ENCODE data around the gene ATF7IP.
"Not testable (repeated sequence)": the region's sequence is repeated elsewhere in the genome, so short reads cannot be mapped to it uniquely, and the experiment has no call there.

Gene ATF7IP

GRCh38 chr12:14365294-14366208 lies at the start of gene ATF7IP:
ATF7IP (plus strand) TSS chr12:14365682; CDS start chr12:14423916, 58,234 bp downstream.
- peak; percentile 93 for DNase-seq (ENCODE audit: low read depth)

DNA sequence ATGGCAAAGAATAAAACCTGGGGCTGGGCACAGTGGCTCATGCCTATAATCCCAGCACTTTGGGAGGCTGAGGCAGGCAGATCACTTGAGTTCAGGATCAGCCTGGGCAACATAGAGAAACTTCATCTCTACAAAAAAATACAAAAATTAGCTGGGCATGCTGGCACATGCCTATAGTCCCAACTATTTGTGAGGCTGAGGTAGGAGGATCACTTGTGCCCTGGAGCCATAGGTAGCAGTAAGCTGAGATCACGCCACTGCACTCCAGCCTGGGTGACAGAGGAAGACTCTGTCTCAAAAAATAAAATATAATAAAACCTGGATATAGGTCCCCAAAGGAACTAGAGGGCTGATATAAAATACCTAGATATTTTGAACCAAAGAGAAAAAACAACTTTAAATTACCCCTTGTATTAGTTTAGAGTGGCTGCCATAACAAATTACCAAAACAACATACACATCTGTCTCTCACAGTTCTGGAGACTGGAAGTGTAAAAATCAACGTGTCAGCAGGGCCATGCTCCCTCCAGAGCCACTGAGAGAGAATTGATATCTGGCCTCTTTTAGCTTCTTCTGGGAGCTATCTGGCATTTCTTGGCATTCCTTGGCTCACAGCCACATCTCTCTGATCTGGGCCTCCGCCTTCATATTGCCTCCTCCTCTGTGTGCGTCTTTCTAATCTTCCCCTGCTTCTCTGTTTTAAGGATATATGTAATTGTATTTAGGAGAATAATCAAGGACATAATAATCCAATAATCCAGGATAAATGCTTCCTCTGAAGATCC lies 47.9 kb upstream of the ATF7IP start:
- no peak for DNase-seq (ENCODE audit: low read depth)

DNA sequence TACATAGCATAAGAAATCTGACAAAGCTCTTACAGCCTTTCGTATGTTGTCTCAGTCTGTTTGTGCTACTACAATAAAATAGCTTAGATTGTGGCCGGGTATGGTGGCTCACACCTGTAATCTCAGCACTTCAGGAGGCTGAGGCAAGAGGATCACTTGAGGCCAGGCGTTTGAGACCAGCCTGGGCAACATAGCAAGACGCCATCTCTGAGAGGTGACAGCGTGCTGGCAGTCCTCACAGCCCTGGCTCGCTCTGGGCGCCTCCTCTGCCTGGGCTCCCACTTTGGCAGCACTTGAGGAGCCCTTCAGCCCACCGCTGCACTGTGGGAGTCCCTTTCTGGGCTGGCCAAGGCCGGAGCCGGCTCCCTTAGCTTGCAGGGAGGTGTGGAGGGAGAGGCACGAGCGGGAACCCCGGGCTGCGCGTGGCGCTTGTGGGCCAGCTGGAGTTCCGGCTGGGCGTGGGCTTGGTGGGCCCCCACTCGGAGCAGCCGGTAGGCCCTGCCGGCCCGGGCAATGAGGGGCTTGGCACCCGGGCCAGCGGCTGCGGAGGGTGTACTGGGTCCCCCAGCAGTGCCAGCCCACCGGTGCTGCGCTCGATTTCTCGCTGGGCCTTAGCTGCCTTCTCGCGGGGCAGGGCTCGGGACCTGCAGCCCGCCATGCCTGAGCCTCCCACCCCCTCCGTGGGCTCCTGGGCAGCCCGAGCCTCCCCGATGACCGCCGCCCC lies 45.6 kb upstream of the ATF7IP start:
- DNase-seq (ENCODE audit: low read depth): not testable (repeated sequence)

DNA sequence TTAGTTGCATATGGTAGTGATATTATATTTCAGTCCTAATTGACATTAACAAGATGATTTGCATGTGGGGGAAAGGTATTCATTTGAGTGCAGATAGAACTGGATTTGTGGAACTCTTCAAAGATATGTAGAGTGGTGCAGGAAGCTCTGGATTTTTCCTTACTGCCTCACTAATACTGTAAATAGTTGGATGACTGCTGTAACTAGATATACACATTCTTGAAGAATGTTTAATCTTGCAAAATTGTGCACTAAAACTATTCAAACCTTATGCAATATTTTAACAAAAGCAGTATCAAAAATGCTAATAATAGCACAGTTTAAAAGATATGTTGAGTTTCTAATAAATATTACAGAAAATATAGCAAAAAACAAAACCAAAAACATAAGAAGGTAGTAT lies 43.1 kb upstream of the ATF7IP start:
- no peak for DNase-seq (ENCODE audit: low read depth)

GRCh38 chr12:14325716-14326343 lies 39.7 kb upstream of the ATF7IP start:
- DNase-seq (ENCODE audit: low read depth): no peak

- no peak for DNase-seq (ENCODE audit: low read depth)
These were observed 38.8 kb upstream of the ATF7IP start for GRCh38 chr12:14326699-14327098.

GRCh38 chr12:14327711-14328110 lies 37.8 kb upstream of the ATF7IP start:
- no peak for DNase-seq (ENCODE audit: low read depth)

DNA sequence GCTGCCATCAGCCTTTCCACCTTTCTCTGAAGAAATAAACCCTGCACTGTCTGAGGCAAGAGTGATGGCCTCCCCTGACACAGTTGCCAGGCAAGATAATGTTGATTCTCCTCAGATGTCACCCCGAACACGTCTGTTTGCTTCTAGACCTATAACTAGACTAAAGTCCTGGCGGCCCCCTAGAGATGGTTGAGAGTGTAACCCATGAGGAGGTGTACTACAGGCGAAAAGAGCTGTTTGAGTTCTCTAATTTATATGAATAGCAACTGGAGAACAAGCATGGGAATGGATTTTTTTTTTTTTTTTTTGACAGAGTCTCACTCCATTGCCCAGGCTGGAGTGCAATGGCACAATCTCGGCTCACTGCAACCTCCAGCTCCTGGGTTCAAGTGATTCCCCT lies 33.0 kb upstream of the ATF7IP start:
- no peak for DNase-seq (ENCODE audit: low read depth)

DNA sequence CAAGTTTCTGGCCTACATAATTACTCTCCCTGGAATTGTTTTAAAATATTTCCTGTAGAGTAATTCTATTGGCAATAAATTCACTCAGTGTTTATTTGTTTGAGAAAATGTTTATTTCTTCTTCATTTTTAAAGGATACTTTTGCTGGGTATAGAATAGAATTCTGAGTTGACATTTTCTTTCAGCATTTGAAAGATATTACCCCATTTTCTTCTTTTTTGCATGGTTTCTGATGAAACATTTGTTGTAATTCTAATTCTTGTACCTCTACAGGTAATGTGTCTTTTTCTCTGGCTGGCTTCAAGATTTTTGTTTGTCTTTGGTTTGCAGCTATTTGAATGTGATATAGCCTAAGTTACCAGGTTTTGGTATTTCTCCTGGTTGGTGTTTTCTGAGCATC lies 25.1 kb upstream of the ATF7IP start:
- DNase-seq (ENCODE audit: low read depth): no peak

GRCh38 chr12:14351524-14351923 lies 14.0 kb upstream of the ATF7IP start:
- DNase-seq (ENCODE audit: low read depth): not testable (repeated sequence)

GRCh38 chr12:14352066-14352465 lies 13.4 kb upstream of the ATF7IP start:
- DNase-seq (ENCODE audit: low read depth): not testable (repeated sequence)

DNA sequence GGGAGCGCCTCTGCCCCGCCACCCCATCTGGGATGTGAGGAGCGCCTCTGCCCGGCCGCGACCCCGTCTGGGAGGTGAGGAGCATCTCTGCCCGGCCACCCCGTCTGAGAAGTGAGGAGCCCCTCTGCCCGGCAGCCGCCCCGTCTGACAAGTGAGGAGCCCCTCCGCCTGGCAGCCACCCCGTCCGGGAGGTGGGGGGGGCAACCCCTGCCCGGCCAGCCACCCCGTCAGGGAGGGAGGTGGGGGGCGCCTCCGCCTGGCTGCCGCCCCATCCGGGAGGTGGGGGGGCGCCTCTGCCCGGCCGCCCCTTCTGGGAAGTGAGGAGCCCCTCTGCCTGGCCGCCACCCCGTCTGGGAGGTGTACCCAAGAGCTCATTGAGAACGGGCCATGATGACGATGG lies 10.8 kb upstream of the ATF7IP start:
- not testable (repeated sequence) for DNase-seq (ENCODE audit: low read depth)

DNA sequence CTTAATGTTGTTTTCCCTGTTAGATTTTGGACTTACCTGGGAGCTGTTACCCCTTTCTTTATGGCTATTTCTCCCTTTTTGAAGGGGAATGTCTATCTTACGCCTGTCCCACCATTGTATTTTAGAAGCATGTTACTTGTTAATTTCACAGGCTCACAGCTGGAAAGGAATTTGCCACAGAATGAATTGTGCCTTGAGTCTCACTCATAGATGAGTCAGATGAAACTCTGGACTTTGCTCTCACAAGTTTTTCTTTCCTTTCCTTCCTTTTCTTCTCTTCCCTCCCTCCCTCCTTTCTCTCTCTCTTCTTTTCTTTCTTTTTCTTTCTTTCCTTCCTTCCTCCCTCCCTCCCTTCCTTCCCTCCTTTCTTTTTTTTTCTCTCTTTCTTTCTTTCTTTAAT lies 9.3 kb upstream of the ATF7IP start:
- DNase-seq (ENCODE audit: low read depth): no peak

GRCh38 chr12:14357486-14357885 lies 8.0 kb upstream of the ATF7IP start:
- DNase-seq (ENCODE audit: low read depth): no peak

DNA sequence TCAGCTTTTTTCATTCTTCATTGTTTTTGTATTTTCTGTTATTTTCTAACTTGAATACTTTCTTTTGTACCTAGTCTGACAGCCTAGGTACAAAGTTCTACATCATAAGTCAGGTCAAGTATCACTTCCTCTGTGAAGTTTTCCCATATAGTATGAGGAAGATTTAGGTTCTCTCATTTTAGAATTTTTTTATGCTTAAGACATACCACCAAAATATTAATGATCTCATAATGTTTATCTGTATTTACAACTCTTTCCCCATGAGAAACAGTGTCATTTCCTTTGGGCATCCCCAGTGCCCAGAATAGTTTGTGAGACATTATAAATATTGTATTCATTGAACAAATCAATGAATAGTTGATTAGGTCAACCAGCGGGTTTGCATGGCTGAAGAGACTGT lies 3.1 kb upstream of the ATF7IP start:
- DNase-seq (ENCODE audit: low read depth): no peak

GRCh38 chr12:14364583-14365271 lies 755 bp upstream of the ATF7IP start:
- no peak for DNase-seq (ENCODE audit: low read depth)

DNA sequence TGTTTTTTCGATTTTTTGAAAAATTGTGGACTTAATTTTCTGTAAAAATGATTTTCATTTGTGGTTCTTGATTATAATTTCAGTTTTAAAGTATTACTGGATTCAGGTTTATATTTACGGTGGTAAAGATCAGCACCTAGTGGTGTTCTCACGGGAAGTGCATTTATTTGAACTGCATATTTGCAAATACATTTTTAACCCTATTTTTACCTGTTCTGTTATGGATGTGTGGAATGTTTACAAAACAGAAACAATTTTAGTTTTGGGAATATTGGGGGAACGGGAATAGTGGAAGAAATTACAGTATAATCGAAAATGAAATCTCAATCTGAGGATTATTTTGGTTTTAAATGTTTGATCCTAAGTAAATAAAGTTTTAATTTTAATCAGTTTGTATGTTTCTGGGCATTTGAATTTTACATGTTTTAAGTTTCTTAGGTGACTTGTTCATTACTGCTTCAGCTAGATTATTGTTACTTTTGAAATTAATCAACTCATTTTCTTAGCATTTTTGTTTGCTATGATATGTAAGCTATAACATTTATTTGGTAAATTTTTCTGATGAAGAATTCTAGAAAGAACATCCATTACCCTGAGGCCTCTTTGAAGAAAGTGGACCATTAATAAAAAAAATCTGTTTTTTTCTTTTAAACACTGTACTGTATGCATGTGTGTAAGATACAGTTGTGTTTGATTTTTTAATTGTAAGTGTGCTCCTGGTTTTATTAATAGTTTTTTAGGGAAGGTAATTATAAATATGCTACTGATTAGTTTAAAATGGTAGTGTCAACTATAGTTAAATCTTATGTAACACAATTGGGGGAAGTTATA lies 942 bp downstream of the ATF7IP start:
- DNase-seq (ENCODE audit: low read depth): no peak

GRCh38 chr12:14367040-14367661 lies 1.7 kb downstream of the ATF7IP start:
- DNase-seq (ENCODE audit: low read depth): no peak

- DNase-seq (ENCODE audit: low read depth): no peak
These were observed 3.8 kb downstream of the ATF7IP start for GRCh38 chr12:14369311-14369710.

DNA sequence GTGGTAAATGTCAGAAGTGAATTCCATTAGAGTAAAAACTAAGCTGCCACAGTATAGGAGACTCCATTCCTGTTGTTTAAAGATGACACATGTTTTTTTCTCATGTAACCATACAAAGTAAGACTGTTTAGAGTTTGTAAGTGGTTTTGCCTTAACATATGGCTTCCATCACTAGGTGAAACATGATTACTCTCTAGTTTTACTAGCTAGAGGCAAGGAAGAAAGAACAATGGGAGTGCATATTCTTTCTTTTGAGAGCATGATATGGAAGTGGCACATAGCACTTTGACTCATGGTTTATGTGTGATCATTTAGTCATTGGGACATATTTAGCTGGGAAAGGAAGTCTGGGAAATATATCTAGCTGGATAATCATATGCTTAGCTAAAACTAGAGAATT lies 7.7 kb downstream of the ATF7IP start:
- no peak for DNase-seq (ENCODE audit: low read depth)
